GM18502 (cell line): ENCODE measurements around the gene ELMOD2.
"Not testable (repeated sequence)": the region's sequence is repeated elsewhere in the genome, so short reads cannot be mapped to it uniquely, and the experiment has no call there.

Experiments
- ATAC-seq: cut with Tn5 transposase; IDR thresholded peaks from one replicate; pipeline ENCODE4 v1.9.1; 2021; ENCODE audit warnings: mild to moderate bottlenecking; ENCODE audit not compliant: unreplicated experiment, poor library complexity

Gene ELMOD2

GRCh38 chr4:140523857-140524742, at the start of gene ELMOD2:
Gene ELMOD2 (plus strand): TSS chr4:140524168. CDS start chr4:140525429, 1,261 bp downstream.
- peak; percentile 100 for ATAC-seq

- no peak for ATAC-seq
Measured at GRCh38 chr4:140483445-140483844, 40.5 kb upstream of the ELMOD2 start.

- no peak for ATAC-seq
Measured at GRCh38 chr4:140485939-140486338, 38.0 kb upstream of the ELMOD2 start.

GRCh38 chr4:140497405-140497746, 26.6 kb upstream of the ELMOD2 start:
- no peak for ATAC-seq

GRCh38 chr4:140497747-140498636, 26.0 kb upstream of the ELMOD2 start, which contains the start of gene MGAT4D:
Gene MGAT4D (minus strand): TSS chr4:140498293. CDS start chr4:140498222, 71 bp downstream.
- no peak for ATAC-seq

GRCh38 chr4:140499391-140499790, 24.6 kb upstream of the ELMOD2 start:
- no peak for ATAC-seq

GRCh38 chr4:140504261-140504660, 19.7 kb upstream of the ELMOD2 start:
- ATAC-seq, result no peak

DNA sequence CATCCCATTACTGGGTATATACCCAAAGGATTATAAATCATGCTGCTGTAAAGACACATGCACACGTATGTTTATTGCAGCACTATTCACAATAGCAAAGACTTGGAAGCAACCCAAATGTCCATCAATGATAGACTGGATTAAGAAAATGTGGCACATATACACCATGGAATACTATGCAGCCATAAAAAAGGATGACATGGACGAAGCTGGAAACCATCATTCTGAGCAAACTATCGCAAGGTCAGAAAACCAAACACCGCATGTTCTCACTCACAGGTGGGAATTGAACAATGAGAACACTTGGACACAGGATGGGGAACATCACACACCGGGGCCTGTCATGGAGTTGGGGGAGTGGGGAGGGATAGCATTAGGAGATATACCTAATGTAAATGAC, 10.2 kb upstream of the ELMOD2 start:
- ATAC-seq, result not testable (repeated sequence)

DNA sequence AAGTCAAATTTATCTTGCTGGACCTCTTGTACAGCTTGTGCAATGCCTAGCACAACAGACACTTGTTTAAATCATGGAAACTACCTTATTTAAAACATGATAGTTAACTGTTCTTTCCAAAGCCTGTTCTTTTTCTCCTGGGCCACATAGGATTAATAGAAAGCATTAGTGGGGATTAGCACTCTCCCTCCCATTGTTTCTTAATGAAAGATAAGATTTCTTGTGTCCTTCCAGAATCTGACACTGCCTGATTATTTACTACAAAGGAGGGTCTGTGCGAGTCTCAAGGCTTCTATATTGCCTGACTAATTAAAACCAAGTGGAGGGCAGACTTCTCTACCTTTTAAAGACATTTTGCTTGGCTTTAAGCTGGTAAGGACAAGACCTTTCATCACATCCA, 8.5 kb upstream of the ELMOD2 start:
- ATAC-seq, result no peak

- peak; percentile 12 for ATAC-seq
Measured at GRCh38 chr4:140523370-140523856, 555 bp upstream of the ELMOD2 start.

DNA sequence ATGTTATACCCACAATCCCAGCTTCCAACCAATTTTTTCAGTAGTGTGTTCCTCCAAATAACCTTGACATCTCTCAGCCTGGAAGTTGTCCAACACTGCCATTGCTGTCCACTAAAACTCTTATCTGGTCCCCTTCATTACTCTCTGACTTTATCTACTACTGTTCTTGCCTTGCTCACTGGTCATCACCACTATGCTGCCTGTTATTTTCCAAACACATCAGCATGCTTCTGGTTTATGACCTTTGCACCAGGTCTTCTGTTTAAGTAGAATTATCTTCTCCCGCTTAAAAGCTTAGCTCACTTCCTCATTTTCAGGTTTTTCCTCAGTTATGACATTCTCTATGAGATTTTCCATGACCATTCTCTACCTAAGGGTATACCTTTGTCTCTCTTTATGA, 5.5 kb downstream of the ELMOD2 start:
- no peak for ATAC-seq

GRCh38 chr4:140533951-140534480, 10.0 kb downstream of the ELMOD2 start:
- ATAC-seq, result no peak

- ATAC-seq, result peak; percentile 100
Measured at GRCh38 chr4:140556372-140557085, 32.6 kb downstream of the ELMOD2 start.

GRCh38 chr4:140557831-140558435, 34.0 kb downstream of the ELMOD2 start:
- no peak for ATAC-seq

GRCh38 chr4:140559696-140560095, 35.7 kb downstream of the ELMOD2 start:
- ATAC-seq, result no peak

GRCh38 chr4:140568507-140569306, 44.7 kb downstream of the ELMOD2 start, which contains the start of gene UCP1:
Gene UCP1 (minus strand): TSS chr4:140568961. CDS start chr4:140568729, 232 bp downstream.
- peak; percentile 33 for ATAC-seq

- ATAC-seq, result no peak
Measured at GRCh38 chr4:140569307-140569638, 45.3 kb downstream of the ELMOD2 start.

DNA sequence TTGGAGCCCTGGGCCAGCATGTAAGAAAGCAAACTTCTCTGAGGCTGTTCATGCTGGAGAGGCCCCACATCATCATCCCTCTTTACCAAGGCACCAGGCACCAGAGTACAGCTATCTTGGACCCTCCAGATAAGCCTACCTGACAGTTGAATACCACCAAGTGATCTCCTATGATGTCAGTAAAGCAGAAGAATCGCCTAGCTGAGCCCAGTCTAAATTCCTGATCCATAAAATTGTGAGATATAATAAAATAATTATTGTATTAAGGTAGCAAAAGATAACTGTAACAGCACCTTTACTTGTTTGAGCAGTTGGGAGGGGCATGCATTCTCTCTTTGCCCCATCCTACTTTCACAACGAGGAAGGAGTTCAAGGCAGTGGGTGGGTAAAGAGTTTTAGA, 47.7 kb downstream of the ELMOD2 start:
- ATAC-seq, result no peak

DNA sequence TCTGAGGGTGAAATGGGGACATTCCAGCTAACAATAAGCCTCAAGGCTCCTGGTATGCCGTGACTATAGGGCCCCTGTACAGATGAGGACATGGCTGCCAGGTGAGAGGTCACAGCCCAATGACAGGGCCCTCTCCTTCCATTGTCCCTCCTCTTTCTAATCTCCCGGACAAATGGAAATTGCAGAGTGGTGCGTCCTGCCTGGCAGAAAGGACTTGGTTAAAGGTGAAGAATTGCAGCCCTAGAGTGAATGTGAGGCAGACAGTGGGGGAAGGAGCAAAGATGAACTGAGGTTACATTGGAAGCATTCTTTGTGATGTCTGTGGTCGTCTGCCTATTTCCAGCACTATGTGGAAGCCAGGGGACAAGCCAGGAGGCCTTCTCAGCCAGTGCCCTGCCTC, 51.5 kb downstream of the ELMOD2 start:
- ATAC-seq, result no peak
